Cardiac septum (tissue), 1 donor: ENCODE results near the gene TAGLN2. TPM values are rescaled to one million over a fixed set of nuclear protein-coding genes. Genes with fewer than 3 reads are reported as not detected.

Experiments used
- DNase-seq: peaks from one replicate; pipeline ENCODE4 v3.0.0-alpha.2; 2020; ENCODE audit warnings: low spot score
- intact Hi-C: fragments of 100-400 bp; cut with DNase I; formaldehyde crosslinking; loops from one replicate; pipeline ENCODE4 v1.14.0; 2022
- total RNA-seq: library from RNA; stranded (reverse); fragmentation: NEBNext Ultra II Directional; extraction: Animal tissue kit (Norgen Biotek cat#: 25700); gene quantifications from one replicate; pipeline ENCODE4 v1.2.1, GENCODE V29; 2021
- donor health status: DM: no; HTN: no; CAD: no.

The TAGLN2 gene
- total RNA-seq, 1 donor from 2014 or later, result 103 TPM

DNA sequence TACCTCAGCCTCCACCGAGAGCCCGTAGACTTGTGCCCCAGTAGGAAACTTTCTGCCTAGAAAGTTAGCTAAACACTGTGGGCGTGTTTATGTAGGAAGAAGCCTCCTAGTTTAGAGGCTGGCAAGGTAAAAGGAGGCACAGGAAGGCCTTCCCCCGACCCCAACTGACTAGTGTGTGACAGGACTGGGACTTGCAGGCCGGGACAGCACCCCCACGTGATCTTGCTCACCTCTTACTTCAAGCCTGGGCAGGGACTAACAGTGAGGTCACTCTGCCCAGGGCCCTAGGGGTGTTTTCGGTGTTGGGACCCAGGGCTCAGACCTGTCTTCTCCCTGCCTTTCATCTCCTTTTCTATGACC, 392 bp upstream of the TAGLN2 start:
- intact Hi-C loops, result loop anchor here (1.0 to 5.0 kb wide), 2 partner anchors 35 to 1773 kb away; no protein-coding TSS in a partner anchor
- no peak for DNase-seq

DNA sequence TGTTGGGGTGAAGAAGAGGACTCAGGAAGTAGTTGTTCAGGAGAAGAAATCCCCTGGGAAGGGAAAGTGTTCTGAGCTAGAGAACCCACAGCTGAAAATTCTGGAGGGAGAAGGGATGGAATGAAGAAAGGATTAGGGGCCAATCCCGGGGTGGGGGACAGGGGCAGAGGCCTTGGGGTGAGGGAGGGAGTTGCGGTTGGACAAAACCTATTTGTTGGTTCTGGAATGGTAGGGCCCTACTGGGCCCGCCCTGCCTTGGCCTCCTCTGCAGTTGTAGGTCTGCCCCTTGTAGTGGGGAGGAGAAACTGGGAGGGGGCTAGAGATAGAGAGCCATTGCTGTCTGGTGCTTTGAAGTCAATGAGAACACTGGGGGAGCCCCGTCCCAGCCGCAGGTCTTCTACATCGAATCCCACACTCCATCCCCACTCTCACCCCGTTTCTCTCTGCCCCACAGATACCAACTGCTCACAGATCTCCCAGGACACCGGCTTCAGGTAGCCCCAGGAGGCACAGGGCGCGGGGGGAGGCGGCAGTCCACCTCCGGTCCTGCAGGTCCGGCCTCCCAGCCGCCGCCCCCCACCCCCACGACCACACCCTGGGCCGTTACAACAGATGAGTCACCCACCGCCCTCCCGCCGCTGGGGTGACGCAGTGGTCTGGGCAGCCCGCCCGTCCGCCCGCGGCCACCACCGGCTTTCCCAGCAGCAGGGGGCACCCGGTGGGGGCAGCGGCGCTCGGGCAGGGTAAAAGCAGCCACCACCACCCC, 1.1 kb downstream of the TAGLN2 start:
- intact Hi-C loops, result loop anchor here (5.0 kb wide), 1 partner anchor 917 kb away; the partner anchor contains the start of gene IFI16
- peak; percentile 95 for DNase-seq

DNA sequence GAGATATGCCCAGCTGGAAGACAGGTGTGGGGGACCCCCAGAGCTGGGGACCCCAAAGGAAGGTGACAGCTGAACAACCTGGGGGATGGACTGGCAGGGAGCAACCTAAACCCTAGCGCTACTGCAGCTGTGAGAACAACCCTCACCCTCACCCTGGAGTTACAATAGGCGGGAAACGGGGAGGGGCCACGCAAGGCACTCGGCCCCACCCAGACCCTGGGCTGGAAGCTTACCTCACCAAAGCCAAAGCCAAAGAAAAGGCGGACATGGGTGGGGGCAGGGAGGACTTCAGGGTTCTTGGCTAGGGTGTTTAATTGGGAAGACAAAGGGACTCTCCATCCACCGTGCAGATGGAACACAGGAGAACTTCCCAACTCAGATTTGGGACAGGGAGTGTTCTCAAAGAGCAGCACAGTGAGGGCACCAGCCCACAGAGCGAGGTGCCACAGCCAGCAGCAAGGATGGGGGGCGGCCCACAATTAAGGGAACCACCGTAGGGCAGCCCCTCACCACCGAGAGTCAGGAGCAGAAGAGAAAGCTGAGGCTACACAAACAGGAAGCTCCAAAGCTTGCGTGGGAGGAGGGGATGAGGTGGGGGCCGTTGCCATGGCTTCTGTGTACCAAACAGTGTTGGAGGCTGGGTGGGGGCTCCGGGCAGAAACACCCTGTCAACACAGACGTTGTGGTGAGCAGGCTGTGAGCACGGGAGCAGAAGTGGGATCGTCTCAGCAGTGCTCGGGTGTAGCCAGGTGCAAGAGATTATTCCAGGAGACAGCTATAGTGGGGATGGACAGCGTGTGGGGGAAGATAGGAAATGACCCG, 1.9 kb downstream of the TAGLN2 start:
- DNase-seq, result peak; percentile 95
- intact Hi-C loops, result loop anchor here (1.0 to 5.0 kb wide), 2 partner anchors 69 to 916 kb away; partner anchors contain the start of gene IFI16

DNA sequence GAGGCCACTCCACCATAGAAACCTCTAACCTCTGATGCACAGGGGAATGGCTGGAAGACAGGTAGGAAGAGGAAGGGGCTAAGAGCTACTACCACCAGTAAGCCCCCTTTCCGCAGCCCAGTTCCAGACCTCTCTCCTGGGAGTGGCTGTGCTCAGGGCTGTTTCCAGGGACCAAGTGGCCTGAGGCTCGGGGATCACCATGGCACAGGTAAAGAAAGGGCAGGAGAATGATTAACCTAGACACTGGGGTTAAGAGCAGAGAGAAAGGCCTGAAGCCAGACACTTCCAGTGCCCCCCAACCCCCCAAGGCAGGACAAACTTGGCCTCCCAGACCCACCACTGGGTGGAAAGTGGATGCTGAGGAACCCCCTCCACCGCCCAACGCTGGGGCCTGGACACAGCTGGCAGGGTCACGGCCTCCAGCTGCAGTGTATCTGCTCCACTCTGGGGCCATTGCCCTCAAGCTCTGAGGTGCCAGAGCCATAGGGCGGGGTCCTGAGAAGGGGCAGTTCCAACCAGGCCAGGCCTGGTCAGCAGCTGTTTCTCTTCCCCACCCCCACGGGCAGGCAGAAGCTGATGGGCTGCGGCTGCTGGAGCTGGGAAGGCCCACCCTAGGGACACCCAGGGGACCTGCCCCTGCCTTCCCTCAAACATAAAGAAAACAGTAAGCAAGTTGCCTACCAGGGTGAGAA, 2.6 kb downstream of the TAGLN2 start:
- intact Hi-C loops, result loop anchor here (1.0 to 5.0 kb wide), 2 partner anchors 68 to 915 kb away; partner anchors contain the start of gene IFI16

DNA sequence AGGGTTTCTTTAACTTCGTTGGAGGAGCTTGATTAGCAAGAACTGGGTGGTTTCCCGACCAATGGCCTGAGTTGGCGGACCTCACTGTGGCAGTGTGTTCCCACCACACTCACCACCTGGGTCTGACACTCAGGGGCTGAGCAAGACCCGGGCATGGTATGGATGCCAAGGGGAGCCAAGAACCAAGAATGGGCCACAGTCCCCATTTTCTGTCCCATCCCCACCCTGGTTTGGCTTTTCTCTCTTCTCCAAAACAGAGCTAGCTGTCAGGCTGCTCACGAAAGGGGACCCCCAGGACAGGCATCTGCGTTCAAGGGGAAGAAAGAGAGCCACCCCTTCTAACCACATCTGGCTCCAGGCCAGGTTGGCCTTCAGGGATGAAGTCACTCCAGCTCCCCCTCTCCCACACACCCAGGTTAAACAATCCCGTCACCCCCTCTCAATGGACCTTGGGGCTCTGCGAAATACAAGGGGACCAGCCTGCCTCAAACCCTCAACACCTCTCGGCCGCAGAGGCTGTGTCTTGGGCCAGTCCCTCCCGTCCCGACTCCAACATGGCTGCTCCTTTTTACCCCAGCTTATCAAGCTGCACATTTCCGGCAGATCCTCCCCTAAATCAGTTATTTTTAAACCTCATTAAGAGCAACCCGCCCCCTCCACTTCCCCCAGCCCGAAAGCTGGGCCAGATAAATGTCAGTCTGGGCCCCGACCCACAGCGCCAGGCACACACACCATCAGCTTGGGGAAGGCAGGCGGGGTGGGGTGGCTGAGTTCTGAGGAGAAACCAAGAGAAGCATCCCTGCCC, 3.4 kb downstream of the TAGLN2 start:
- DNase-seq, result no peak
- intact Hi-C loops, result loop anchor here (5.0 kb wide), 1 partner anchor 915 kb away; the partner anchor contains the start of gene IFI16

More for the DNA sequence above, 2.6 kb downstream of the TAGLN2 start:
- no peak for DNase-seq

DNA sequence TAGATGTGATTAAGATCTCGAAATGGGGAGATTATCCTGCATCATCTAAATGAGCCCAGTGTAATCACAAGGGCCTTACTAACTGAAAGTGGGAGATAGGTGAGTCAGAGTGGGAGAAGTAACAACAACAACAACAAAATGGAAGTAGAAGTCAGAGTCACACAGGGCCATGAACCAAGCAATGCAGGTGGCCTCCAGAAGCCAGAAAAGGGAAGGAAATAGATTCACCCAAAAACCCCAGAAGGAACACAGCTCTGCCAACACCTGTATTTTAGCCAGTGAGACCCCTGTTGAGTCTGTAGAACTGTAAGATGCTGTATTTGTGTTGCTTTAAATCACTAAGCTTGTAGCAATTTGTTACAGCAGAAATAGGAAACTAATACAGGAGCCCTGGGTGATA, 4.1 kb downstream of the TAGLN2 start:
- intact Hi-C loops, result loop anchor here (5.0 kb wide), 1 partner anchor 914 kb away; the partner anchor contains the start of gene IFI16
- DNase-seq, result no peak

DNA sequence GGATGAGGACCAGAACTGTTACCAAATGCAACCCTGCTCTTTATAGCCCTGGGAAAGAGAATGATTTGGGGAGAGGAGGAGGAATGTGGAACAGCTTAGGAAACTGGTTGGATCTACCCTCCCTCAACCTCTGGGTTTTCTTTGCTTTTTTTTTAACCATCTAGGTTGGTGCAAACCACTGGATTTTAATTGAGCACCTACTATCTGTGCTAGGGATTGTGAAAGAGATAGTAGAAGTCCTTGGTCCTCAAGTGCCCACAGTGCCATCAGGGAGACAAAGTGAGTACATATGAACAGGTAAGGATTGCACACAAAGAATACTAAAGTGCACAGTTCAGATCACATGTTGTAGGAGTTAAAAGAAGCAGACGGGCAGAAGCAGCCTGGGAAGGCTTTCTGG, 4.7 kb downstream of the TAGLN2 start:
- DNase-seq, result no peak
- intact Hi-C loops, result loop anchor here (5.0 kb wide), 1 partner anchor 913 kb away; the partner anchor contains the start of gene IFI16

DNA sequence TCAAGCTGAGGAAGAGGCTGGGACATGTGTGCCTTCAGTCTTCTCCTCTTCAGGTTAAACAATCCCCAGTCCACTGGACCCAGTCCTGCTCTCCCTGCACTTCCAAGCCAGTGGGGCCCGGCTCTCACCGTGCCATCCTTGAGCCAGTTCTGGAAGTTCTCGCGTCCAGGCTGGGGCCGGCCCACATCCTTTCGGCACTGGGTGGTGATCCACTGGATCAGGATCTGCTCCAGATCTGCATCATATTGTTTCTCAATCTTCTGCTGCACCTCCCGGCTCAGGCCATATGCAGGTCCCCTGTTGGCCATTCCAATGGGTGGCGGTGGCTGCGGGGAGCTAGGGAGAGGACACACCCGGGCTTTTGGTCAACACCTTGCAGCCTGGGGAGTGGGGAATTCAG, 5.1 kb downstream of the TAGLN2 start:
- intact Hi-C loops, result loop anchor here (5.0 kb wide), 1 partner anchor 913 kb away; the partner anchor contains the start of gene IFI16
- no peak for DNase-seq

DNA sequence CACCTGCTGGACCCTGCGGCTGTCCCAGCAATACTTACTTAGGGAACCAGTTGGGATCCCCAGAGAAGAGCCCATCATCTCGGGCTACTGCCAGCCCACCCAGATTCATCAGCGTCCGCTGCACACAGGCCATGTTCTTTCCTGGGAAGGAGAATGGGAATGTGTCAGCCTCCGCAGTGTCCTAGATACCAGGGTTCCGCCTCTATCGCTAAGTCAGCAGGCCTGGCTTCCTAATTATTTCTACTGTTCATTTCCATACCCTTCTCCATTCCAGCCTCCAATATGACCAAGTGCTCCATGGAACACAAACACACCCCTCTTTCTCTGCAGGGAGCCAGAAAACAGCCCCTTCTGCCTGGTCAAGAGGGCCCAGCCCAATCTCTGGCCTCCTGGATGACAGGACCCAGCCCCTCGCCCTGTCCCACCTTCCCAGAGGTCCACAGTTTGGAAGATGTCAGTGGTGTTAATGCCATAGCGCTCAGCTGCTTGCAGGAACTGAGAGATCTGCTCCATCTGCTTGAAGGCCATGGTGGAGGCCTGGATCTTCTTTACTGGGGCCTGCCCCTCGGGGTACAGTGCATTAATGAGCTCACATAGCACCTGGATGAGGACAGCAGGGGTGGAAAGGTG, 6.0 kb downstream of the TAGLN2 start:
- intact Hi-C loops, result no loop called here
- no peak for DNase-seq

DNA sequence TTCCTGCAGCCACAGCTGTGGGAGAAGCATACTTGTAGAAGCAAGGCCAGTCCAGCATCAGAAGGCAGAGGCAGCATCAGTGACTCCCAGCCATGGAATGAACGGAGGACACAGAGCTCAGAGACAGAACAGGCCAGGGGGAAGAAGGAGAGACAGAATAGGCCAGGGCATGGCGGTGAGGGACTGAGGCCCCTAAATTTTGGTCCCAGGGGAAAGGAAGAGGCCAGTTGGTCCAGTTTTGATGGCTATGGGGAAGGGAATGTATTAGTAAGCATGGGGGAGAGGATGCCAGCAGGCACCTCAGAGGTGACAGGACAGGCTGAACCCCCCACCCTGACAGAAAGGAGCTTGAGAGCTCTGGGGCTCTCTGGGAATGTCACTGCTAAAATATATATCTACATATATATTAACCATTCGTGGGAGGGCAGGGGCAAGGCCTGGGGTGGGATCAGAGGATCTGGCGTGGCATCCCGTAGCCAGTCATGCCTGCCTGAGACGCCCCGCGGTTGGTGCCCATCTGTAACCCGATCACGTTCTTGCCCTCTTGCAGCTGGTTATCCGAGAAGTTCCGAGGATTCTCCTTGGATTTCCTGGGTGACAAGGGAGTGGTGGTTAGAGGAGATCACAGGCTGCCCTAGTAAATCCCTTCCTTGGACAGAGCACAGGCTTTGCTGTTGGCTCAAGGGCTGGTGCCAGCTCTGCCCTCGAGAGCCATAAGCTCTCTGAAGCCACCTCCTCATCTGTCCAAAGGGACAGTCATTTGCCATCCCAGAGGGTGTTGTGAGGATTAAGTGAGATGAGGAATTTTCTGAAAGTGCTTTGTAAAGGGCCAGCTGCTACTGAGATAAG, 6.7 kb downstream of the TAGLN2 start:
- intact Hi-C loops, result no loop called here
- no peak for DNase-seq

DNA sequence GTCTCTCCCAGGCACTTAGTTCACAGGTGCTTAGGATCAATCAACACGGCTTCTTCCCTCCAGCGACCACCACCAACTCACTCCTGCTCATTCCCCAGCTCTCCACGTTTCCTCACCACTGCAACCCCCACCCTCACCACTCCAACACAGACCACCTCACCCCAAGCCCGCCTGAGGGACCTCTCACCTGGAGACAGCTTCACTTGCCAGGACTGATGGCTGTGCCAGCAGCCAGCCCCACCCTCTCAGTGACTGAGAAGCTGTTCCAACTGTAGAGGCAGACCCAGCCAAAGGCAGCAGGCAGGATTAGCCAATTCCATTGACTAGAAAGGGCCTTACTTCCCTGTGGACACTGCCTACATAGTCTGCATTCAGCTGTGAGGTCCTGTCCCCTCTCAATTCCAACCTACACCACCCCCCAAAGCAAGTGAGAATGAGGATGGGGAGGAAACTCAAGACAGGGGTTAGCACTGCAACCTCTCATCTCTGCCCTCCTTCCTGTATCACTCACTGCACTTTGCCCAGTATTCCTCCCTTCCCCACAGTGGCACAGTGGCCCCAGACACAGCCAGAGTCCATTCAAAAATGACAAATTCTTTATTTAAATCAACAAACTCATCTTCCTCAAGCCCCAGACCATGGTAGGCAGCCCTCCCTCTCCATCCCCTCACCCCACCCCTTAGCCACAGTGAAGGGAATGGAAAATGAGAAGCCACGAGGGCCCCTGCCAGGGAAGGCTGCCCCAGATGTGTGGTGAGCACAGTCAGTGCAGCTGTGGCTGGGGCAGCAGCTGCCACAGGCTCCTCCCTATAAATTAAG, 7.6 kb downstream of the TAGLN2 start:
- DNase-seq, result no peak
- intact Hi-C loops, result no loop called here

DNA sequence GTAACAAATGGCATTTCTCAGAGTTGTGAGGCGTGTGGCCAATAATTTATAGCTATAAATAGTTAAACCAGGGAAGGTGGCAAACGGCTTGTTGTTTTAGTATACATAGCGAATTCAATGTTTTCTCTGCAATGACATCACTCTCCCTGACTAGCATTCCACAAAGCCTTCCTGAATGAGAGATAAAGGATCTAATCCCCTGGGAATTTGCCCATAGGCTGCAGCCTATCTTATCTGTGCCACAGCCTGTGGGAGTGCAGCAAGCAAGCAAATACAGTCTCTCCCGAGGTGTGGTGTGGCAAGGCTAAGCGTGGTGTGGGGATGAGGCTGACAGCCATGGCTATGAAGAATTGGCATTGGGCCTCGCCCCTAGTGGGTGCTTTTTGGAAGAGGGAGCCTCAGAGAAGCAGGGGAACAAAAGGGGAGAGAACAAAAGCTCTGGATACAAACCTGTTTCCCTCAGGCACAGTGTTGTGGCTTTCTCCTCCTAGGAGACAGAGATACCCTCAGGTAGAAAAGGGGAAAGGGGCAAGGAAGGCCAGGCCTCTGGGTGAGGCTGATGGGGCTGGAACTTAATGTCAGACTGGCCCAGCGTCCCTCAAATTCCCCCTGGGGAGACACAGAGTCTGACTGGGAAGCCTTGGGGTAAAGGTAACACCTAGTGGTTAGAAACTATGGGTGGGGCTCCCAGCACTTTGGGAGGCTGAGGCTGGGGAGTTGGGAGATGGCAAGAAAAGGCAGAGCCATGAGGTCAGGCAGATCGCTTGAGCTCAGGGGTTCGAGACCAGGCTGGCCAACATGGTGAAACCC, 8.9 kb downstream of the TAGLN2 start:
- no peak for DNase-seq
- intact Hi-C loops, result no loop called here

DNA sequence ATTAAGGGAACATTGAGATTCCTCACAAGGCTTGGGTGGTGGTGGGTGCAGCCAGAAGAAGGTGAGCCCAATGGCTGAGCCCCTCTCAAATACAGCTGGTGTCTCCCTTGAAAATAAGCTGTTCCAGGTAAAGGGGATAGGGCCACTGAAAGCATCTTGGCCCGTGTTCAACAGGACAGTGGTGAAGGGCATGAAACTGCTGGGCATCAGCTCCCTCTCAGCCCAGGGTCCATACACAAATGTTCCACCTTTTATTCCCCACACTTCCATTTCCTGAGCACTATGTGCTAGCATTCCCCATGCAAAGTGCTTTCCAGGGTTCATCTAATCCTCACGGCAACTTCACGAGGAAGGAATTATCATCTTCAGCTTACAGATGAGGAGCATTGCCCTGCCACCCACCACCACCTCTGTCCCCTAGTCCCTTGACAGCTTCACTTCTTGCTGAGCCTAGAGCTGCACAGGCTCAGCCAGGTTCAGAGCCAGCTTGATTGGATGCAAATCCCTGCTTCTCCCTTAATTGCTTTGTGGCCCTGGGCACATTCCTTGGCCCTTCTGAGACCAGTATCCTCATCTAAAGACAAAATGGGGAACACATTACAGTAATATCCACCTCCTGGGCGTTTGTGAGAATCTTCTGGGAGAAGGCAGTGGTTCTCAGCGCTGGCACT, 9.6 kb downstream of the TAGLN2 start:
- intact Hi-C loops, result no loop called here
- DNase-seq, result no peak

DNA sequence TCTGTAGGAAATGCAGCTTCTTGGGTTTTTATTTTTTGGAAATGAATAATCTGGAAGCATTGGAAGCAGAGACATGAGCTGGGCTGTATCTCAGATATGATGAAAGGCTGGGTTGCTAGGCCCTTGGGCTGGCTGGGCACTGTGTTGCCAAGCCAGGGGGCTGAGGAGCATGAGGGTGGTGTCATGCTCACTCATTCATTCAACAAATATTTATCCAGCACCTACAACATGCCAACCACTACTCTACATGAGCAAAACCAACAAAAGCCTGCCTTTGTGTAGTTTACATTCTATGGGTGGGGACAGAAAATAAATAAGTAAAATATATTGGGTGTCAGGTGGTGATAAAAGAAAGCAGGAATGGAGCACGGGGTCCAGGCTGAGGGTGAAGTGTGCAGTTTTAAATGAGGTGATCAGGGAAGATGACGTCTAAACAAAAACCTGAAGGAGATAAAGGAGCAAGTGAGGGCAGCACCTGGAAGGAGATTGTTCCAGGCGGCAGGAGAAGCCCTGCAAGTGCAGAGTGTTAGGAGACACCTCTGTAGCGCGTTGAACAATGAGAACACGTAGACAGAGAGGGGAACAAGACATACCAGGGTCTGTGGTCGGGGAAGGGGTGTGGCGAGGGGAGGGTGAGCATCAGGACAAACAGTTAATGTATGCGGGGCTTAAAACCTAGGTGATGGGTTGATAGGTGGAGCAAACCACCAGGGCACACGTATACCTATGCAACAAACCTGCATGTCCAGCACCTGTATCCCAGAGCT, 10.9 kb downstream of the TAGLN2 start:
- DNase-seq, result no peak
- intact Hi-C loops, result no loop called here
